Measurements from ENCODE around the gene SIMC1.
"Not testable (repeated sequence)": the region's sequence is repeated elsewhere in the genome, so short reads cannot be mapped to it uniquely, and the experiment has no call there.

SIMC1 gene

GRCh38 chr5:176235155-176235554, 3.1 kb upstream of the SIMC1 start:
- DNase-seq (ENCODE audit: low read depth in 2 of 2), result peak; percentile 57 to 58
- TF ChIP-seq CTCF (IDR thresholded peaks at IDR 0.05; ENCODE audit: low read depth, low read length), result peak; percentile 22
- not testable (repeated sequence) for H3K4me3 ChIP-seq (replicated peaks in 1 of 2; ENCODE audit: low read depth in 2 of 2, low read length in 2 of 2)

- not testable (repeated sequence) for H3K4me3 ChIP-seq (replicated peaks in 1 of 2; ENCODE audit: low read depth in 2 of 2, low read length in 2 of 2); DNase-seq (ENCODE audit: low read depth in 2 of 2)
Measured at GRCh38 chr5:176238645-176239283, 540 bp downstream of the SIMC1 start.

GRCh38 chr5:176239304-176239703, 1.1 kb downstream of the SIMC1 start:
- H3K4me3 ChIP-seq (replicated peaks in 1 of 2; ENCODE audit: low read depth in 2 of 2, low read length in 2 of 2); DNase-seq (ENCODE audit: low read depth in 2 of 2): not testable (repeated sequence)

GRCh38 chr5:176244318-176244717, 6.1 kb downstream of the SIMC1 start:
- not testable (repeated sequence) for H3K4me3 ChIP-seq (replicated peaks in 1 of 2; ENCODE audit: low read depth in 2 of 2, low read length in 2 of 2); DNase-seq (ENCODE audit: low read depth in 2 of 2)

GRCh38 chr5:176245074-176245473, 6.8 kb downstream of the SIMC1 start:
- DNase-seq (ENCODE audit: low read depth in 2 of 2); H3K4me3 ChIP-seq (replicated peaks in 1 of 2; ENCODE audit: low read depth in 2 of 2, low read length in 2 of 2): not testable (repeated sequence)

- H3K4me3 ChIP-seq (replicated peaks in 1 of 2; ENCODE audit: low read depth in 2 of 2, low read length in 2 of 2); DNase-seq (ENCODE audit: low read depth in 2 of 2): not testable (repeated sequence)
Measured at GRCh38 chr5:176245489-176245888, 7.3 kb downstream of the SIMC1 start.

GRCh38 chr5:176250691-176251090, 12.5 kb downstream of the SIMC1 start:
- DNase-seq (ENCODE audit: low read depth in 2 of 2); H3K4me3 ChIP-seq (replicated peaks in 1 of 2; ENCODE audit: low read depth in 2 of 2, low read length in 2 of 2): not testable (repeated sequence)

- not testable (repeated sequence) for H3K4me3 ChIP-seq (replicated peaks in 1 of 2; ENCODE audit: low read depth in 2 of 2, low read length in 2 of 2); DNase-seq (ENCODE audit: low read depth in 2 of 2)
Measured at GRCh38 chr5:176252171-176252570, 13.9 kb downstream of the SIMC1 start.

GRCh38 chr5:176253370-176254065, 15.3 kb downstream of the SIMC1 start:
- H3K4me3 ChIP-seq (replicated peaks in 1 of 2; ENCODE audit: low read depth in 2 of 2, low read length in 2 of 2); DNase-seq (ENCODE audit: low read depth in 2 of 2): not testable (repeated sequence)

- DNase-seq (ENCODE audit: low read depth in 2 of 2), result peak; percentile 2 to 12
- H3K4me3 ChIP-seq (replicated peaks in 1 of 2; ENCODE audit: low read depth in 2 of 2, low read length in 2 of 2), result not testable (repeated sequence)
Measured at GRCh38 chr5:176254066-176254393, 15.8 kb downstream of the SIMC1 start.

GRCh38 chr5:176257871-176258505, 19.8 kb downstream of the SIMC1 start:
- DNase-seq (ENCODE audit: low read depth in 2 of 2); H3K4me3 ChIP-seq (replicated peaks in 1 of 2; ENCODE audit: low read depth in 2 of 2, low read length in 2 of 2): not testable (repeated sequence)

GRCh38 chr5:176260682-176261081, 22.5 kb downstream of the SIMC1 start:
- DNase-seq (ENCODE audit: low read depth in 2 of 2); H3K4me3 ChIP-seq (replicated peaks in 1 of 2; ENCODE audit: low read depth in 2 of 2, low read length in 2 of 2): not testable (repeated sequence)

- H3K4me3 ChIP-seq (replicated peaks in 1 of 2; ENCODE audit: low read depth in 2 of 2, low read length in 2 of 2); DNase-seq (ENCODE audit: low read depth in 2 of 2): not testable (repeated sequence)
Measured at GRCh38 chr5:176266448-176266847, 28.2 kb downstream of the SIMC1 start.

GRCh38 chr5:176289018-176289417, 50.8 kb downstream of the SIMC1 start:
- not testable (repeated sequence) for DNase-seq (ENCODE audit: low read depth in 2 of 2)

GRCh38 chr5:176290057-176290840, 52.0 kb downstream of the SIMC1 start:
- not testable (repeated sequence) for DNase-seq (ENCODE audit: low read depth in 2 of 2); H3K4me3 ChIP-seq (replicated peaks in 1 of 2; ENCODE audit: low read depth in 2 of 2, low read length in 2 of 2)

More at GRCh38 chr5:176289018-176289417, 50.8 kb downstream of the SIMC1 start:
- H3K4me3 ChIP-seq (replicated peaks in 1 of 2; ENCODE audit: low read depth in 2 of 2, low read length in 2 of 2), result not testable (repeated sequence)

GRCh38 chr5:176305356-176305755, 67.1 kb downstream of the SIMC1 start:
- H3K4me3 ChIP-seq (replicated peaks in 1 of 2; ENCODE audit: low read depth in 2 of 2, low read length in 2 of 2); DNase-seq (ENCODE audit: low read depth in 2 of 2): not testable (repeated sequence)

All from cardiac fibroblast (primary cell).